ENCODE results near the gene DUT. TPM values are rescaled to one million over a fixed set of nuclear protein-coding genes. Genes with fewer than 3 reads are reported as not detected.
A peak's percentile ranks its signal among the peaks of the same experiment; 100 is the strongest.

Gene DUT
- total RNA-seq, 1 donor from 2014 or later = 86.5 TPM

GRCh38 chr15:48361685-48362084, 30.5 kb downstream of the DUT start:
- intact Hi-C loops (cut with DNase I) = loop anchor here (10.0 kb wide), 1 partner anchor 53 kb away; no protein-coding TSS in a partner anchor
- ATAC-seq (no peak), DNase-seq (ENCODE audit: missing footprints) (no peak)

GRCh38 chr15:48363474-48363873, 32.2 kb downstream of the DUT start:
- intact Hi-C loops (cut with DNase I) = loop anchor here (10.0 kb wide), 1 partner anchor 51 kb away; no protein-coding TSS in a partner anchor
- no peak for DNase-seq (ENCODE audit: missing footprints)
- no peak for ATAC-seq

GRCh38 chr15:48365575-48365974, 34.3 kb downstream of the DUT start:
- no peak for DNase-seq (ENCODE audit: missing footprints)
- intact Hi-C loops (cut with DNase I) = loop anchor here (10.0 kb wide), 1 partner anchor 49 kb away; no protein-coding TSS in a partner anchor

GRCh38 chr15:48366584-48367312, 35.5 kb downstream of the DUT start:
- intact Hi-C loops (cut with DNase I) = loop anchor here (10.0 kb wide), 1 partner anchor 48 kb away; no protein-coding TSS in a partner anchor
- peak; percentile 84 for ATAC-seq

More at GRCh38 chr15:48365575-48365974, 34.3 kb downstream of the DUT start:
- ATAC-seq = no peak

GRCh38 chr15:48367483-48367882, 36.3 kb downstream of the DUT start:
- ATAC-seq = peak; percentile 41
- DNase-seq (ENCODE audit: missing footprints) = no peak
- intact Hi-C loops (cut with DNase I) = loop anchor here (10.0 kb wide), 1 partner anchor 47 kb away; no protein-coding TSS in a partner anchor

More at GRCh38 chr15:48366584-48367312, 35.5 kb downstream of the DUT start:
- DNase-seq (ENCODE audit: missing footprints) = no peak

GRCh38 chr15:48370460-48370859, 39.2 kb downstream of the DUT start:
- DNase-seq (ENCODE audit: missing footprints) (no peak), ATAC-seq (no peak)
- intact Hi-C loops (cut with DNase I) = no loop called here

- ATAC-seq (no peak), DNase-seq (ENCODE audit: missing footprints) (no peak)
- intact Hi-C loops (cut with DNase I) = no loop called here
These were observed 40.3 kb downstream of the DUT start for GRCh38 chr15:48371550-48371949.

- ATAC-seq = no peak
- DNase-seq (ENCODE audit: missing footprints) = no peak
- intact Hi-C loops (cut with DNase I) = no loop called here
These were observed 40.7 kb downstream of the DUT start for GRCh38 chr15:48371961-48372360.

GRCh38 chr15:48373821-48374451, 42.7 kb downstream of the DUT start:
- intact Hi-C loops (cut with DNase I) = no loop called here
- DNase-seq (ENCODE audit: missing footprints) (peak; percentile 56), ATAC-seq (peak; percentile 82)

- DNase-seq (ENCODE audit: missing footprints) (no peak), ATAC-seq (no peak)
- intact Hi-C loops (cut with DNase I) = no loop called here
These were observed 43.2 kb downstream of the DUT start for GRCh38 chr15:48374472-48374871.

GRCh38 chr15:48375767-48376166, 44.5 kb downstream of the DUT start:
- intact Hi-C loops (cut with DNase I) = no loop called here
- no peak for ATAC-seq
- no peak for DNase-seq (ENCODE audit: missing footprints)

GRCh38 chr15:48380198-48380597, 49.0 kb downstream of the DUT start:
- DNase-seq (ENCODE audit: missing footprints) (no peak), ATAC-seq (no peak)
- intact Hi-C loops (cut with DNase I) = no loop called here

GRCh38 chr15:48381861-48382260, 50.6 kb downstream of the DUT start:
- intact Hi-C loops (cut with DNase I) = no loop called here
- no peak for ATAC-seq

GRCh38 chr15:48383031-48383430, 51.8 kb downstream of the DUT start:
- no peak for ATAC-seq
- intact Hi-C loops (cut with DNase I) = no loop called here

More at GRCh38 chr15:48381861-48382260, 50.6 kb downstream of the DUT start:
- no peak for DNase-seq (ENCODE audit: missing footprints)

GRCh38 chr15:48384616-48385015, 53.4 kb downstream of the DUT start:
- DNase-seq (ENCODE audit: missing footprints) (no peak), ATAC-seq (no peak)
- intact Hi-C loops (cut with DNase I) = no loop called here

More at GRCh38 chr15:48383031-48383430, 51.8 kb downstream of the DUT start:
- no peak for DNase-seq (ENCODE audit: missing footprints)

GRCh38 chr15:48385031-48385830, 54.0 kb downstream of the DUT start:
- DNase-seq (ENCODE audit: missing footprints) = no peak
- ATAC-seq = no peak
- intact Hi-C loops (cut with DNase I) = no loop called here

GRCh38 chr15:48388016-48388851, 57.0 kb downstream of the DUT start:
- ATAC-seq (peak; percentile 37), DNase-seq (ENCODE audit: missing footprints) (no peak)
- intact Hi-C loops (cut with DNase I) = no loop called here

GRCh38 chr15:48388910-48389309, 57.7 kb downstream of the DUT start:
- ATAC-seq (no peak), DNase-seq (ENCODE audit: missing footprints) (no peak)
- intact Hi-C loops (cut with DNase I) = no loop called here

Data from Right ventricle myocardium inferior (tissue), 1 donor.